HG02763 (cell line): ENCODE measurements around the gene SPRED1.
A peak's percentile ranks its signal among the peaks of the same experiment; 100 is the strongest.
"Not testable (repeated sequence)": the region's sequence is repeated elsewhere in the genome, so short reads cannot be mapped to it uniquely, and the experiment has no call there.

Experiments used
- ATAC-seq: cut with Tn5 transposase; IDR thresholded peaks from one replicate; pipeline ENCODE4 v1.9.1; 2021; ENCODE audit warnings: mild to moderate bottlenecking, moderate library complexity; ENCODE audit not compliant: unreplicated experiment

Gene SPRED1

GRCh38 chr15:38275959-38276358 is 23.3 kb downstream of the SPRED1 start:
- no peak for ATAC-seq

GRCh38 chr15:38277281-38277680 is 24.6 kb downstream of the SPRED1 start:
- not testable (repeated sequence) for ATAC-seq

- ATAC-seq: no peak
Observed at GRCh38 chr15:38281031-38281430, 28.4 kb downstream of the SPRED1 start.

GRCh38 chr15:38283010-38283409 is 30.4 kb downstream of the SPRED1 start:
- ATAC-seq: no peak

- ATAC-seq: no peak
Observed at GRCh38 chr15:38285456-38285855, 32.8 kb downstream of the SPRED1 start.

- no peak for ATAC-seq
Observed at GRCh38 chr15:38294126-38294525, 41.5 kb downstream of the SPRED1 start.

GRCh38 chr15:38297623-38298388 is 45.2 kb downstream of the SPRED1 start:
- no peak for ATAC-seq

GRCh38 chr15:38299216-38299615 is 46.6 kb downstream of the SPRED1 start:
- ATAC-seq: no peak

GRCh38 chr15:38300395-38300794 is 47.8 kb downstream of the SPRED1 start:
- no peak for ATAC-seq

- no peak for ATAC-seq
Observed at GRCh38 chr15:38304481-38304880, 51.8 kb downstream of the SPRED1 start.

GRCh38 chr15:38307251-38307650 is 54.6 kb downstream of the SPRED1 start:
- ATAC-seq: no peak

GRCh38 chr15:38307861-38308641 is 55.4 kb downstream of the SPRED1 start:
- ATAC-seq: no peak

- peak; percentile 48 for ATAC-seq
Observed at GRCh38 chr15:38308797-38309196, 56.2 kb downstream of the SPRED1 start.

GRCh38 chr15:38312190-38312589 is 59.6 kb downstream of the SPRED1 start:
- no peak for ATAC-seq

- ATAC-seq: no peak
Observed at GRCh38 chr15:38316311-38316710, 63.7 kb downstream of the SPRED1 start.

GRCh38 chr15:38320181-38320580 is 67.5 kb downstream of the SPRED1 start:
- no peak for ATAC-seq

GRCh38 chr15:38320866-38321265 is 68.2 kb downstream of the SPRED1 start:
- ATAC-seq: no peak

GRCh38 chr15:38323895-38324294 is 71.3 kb downstream of the SPRED1 start:
- ATAC-seq: no peak

- no peak for ATAC-seq
Observed at GRCh38 chr15:38324939-38325647, 72.5 kb downstream of the SPRED1 start.

GRCh38 chr15:38325648-38325990 is 73.0 kb downstream of the SPRED1 start:
- no peak for ATAC-seq

- no peak for ATAC-seq
Observed at GRCh38 chr15:38332711-38333110, 80.1 kb downstream of the SPRED1 start.

GRCh38 chr15:38335116-38335515 is 82.5 kb downstream of the SPRED1 start:
- ATAC-seq: no peak
